SU-DHL-6 (cell line): ENCODE data around the gene NR1D1.

ENCODE experiments used
- H2AFZ ChIP-seq: fragments of 200-600 bp; sonication (generic); 2 replicates; pipeline ENCODE4 v1.6.1; 2014; ENCODE audit warnings: low read depth, mild to moderate bottlenecking, moderate library complexity, mixed read lengths, antibody characterized with exemption, low read length; ENCODE audit not compliant: severe bottlenecking
- H3F3A ChIP-seq: fragments of 200-600 bp; shearing (Covaris generic); 2 replicates; pipeline ENCODE4 v1.6.0; 2016; ENCODE audit warnings: antibody characterized with exemption, mild to moderate bottlenecking; ENCODE audit not compliant: insufficient read depth
- H3K27ac ChIP-seq: fragments of 200-600 bp; sonication (generic); 2 replicates; pipeline ENCODE4 v1.5.1; 2016; ENCODE audit warnings: low read depth, mild to moderate bottlenecking, low read length, moderate library complexity, mixed read lengths
- H3K27me3 ChIP-seq: fragments of 200-600 bp; sonication (generic), shearing (Covaris generic); 2 replicates; pipeline ENCODE4 v1.6.0; 2014; ENCODE audit warnings: mild to moderate bottlenecking, low read length
- H3K36me3 ChIP-seq: fragments of 200-600 bp; sonication (generic); 2 replicates; pipeline ENCODE4 v1.6.1; 2014; ENCODE audit warnings: mild to moderate bottlenecking, low read length, mixed read lengths
- H3K4me2 ChIP-seq: fragments of 300-600, 200-600 bp; shearing (Covaris generic), sonication (generic); 2 replicates; pipeline ENCODE4 v1.6.0; 2014; ENCODE audit warnings: low read length, low read depth, mild to moderate bottlenecking; ENCODE audit not compliant: poor library complexity, severe bottlenecking
- H3K4me3 ChIP-seq: fragments of 200-600 bp; sonication (generic); 2 replicates; pipeline ENCODE4 v1.5.1; 2014; ENCODE audit warnings: antibody characterized with exemption, low read length, mild to moderate bottlenecking, mixed read lengths; ENCODE audit not compliant: insufficient read depth, poor library complexity, severe bottlenecking
- H3K79me2 ChIP-seq: fragments of 200-600 bp; sonication (generic); 2 replicates; pipeline ENCODE4 v1.6.1; 2014; ENCODE audit warnings: mild to moderate bottlenecking, low read length, moderate library complexity; ENCODE audit not compliant: insufficient read depth
- H3K9ac ChIP-seq: fragments of 200-600 bp; sonication (generic); 2 replicates; pipeline ENCODE4 v1.7.0; 2014; ENCODE audit warnings: mild to moderate bottlenecking, low read length
- H3K9me2 ChIP-seq: fragments of 200-600 bp; sonication (generic); replicated peaks from 2 replicates; pipeline ENCODE4 v1.6.1; 2014; ENCODE audit warnings: low read length; ENCODE audit not compliant: insufficient read depth
- H3K9me3 ChIP-seq: fragments of 200-600 bp; sonication (generic); 2 replicates; pipeline ENCODE4 v1.6.1; 2014; ENCODE audit warnings: low read length, mixed read lengths; ENCODE audit not compliant: insufficient read depth
- H4K20me1 ChIP-seq: fragments of 200-600 bp; sonication (generic); 2 replicates; pipeline ENCODE4 v1.6.1; 2014; ENCODE audit warnings: low read depth, mild to moderate bottlenecking, antibody characterized with exemption, low read length, moderate library complexity, mixed read lengths
- EZH2phosphoT487 ChIP-seq: fragments of 200-600 bp; sonication (generic), shearing (Covaris generic); conservative IDR thresholded peaks from 2 replicates; pipeline ENCODE4 v1.6.1; 2018; ENCODE audit warnings: mild to moderate bottlenecking, antibody characterized with exemption, low read length, moderate library complexity, mixed read lengths
- TF ChIP-seq, protein P1 (sequence below): fragments of 200-600 bp; sonication (generic); IDR thresholded peaks from one replicate; pipeline ENCODE4 v1.5.1; 2017; ENCODE audit warnings: antibody characterized with exemption, mild to moderate bottlenecking, low read length, moderate library complexity; ENCODE audit not compliant: insufficient read depth, poor library complexity, severe bottlenecking

Gene NR1D1

DNA sequence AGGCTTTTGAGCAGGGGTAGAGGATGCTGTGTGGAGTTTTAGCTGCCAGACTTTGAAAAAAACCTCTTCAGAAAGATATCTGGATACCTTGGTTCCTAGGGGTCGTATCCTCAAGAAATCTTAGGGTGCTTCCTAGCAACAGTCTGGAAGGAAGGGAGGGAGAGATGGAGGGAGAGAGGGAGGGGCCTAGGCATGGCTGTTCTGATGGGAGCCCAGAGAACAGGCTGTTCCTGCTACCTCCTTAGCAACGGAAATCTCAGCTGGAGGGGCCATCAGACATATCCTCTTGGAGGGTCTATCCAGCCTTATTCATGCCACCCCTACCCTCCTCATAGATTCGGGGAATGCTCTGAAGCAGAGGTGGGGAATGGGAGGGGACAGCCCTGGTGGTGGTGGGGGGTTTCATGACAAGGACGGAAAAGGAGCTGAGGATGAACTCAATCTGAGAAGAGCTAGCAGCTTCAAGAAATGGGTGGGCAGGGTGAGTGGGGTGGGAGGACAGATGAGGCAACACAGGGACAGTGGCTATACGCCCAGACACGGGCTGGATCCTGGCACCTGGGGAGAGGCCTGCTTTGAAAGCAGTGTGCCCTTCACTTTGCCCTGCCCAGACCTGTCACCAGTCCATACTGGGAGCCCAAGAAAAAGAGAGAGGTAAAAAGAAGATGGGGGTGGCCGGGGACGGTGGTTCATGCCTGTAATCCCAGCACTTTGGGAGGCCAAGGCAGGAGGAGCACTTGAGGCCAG lies 40.5 kb downstream of the NR1D1 start:
- no peak for TF ChIP-seq EZH2phosphoT487
- TF ChIP-seq, protein P1, sequence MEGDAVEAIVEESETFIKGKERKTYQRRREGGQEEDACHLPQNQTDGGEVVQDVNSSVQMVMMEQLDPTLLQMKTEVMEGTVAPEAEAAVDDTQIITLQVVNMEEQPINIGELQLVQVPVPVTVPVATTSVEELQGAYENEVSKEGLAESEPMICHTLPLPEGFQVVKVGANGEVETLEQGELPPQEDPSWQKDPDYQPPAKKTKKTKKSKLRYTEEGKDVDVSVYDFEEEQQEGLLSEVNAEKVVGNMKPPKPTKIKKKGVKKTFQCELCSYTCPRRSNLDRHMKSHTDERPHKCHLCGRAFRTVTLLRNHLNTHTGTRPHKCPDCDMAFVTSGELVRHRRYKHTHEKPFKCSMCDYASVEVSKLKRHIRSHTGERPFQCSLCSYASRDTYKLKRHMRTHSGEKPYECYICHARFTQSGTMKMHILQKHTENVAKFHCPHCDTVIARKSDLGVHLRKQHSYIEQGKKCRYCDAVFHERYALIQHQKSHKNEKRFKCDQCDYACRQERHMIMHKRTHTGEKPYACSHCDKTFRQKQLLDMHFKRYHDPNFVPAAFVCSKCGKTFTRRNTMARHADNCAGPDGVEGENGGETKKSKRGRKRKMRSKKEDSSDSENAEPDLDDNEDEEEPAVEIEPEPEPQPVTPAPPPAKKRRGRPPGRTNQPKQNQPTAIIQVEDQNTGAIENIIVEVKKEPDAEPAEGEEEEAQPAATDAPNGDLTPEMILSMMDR = no peak
- Histone ChIP-seq H3F3A (no peaks in the 10 kb centered on the region), H3K27ac (no peak overlapping the region), H3K79me2 (no peaks in the 10 kb centered on the region), H3K9ac (no peak overlapping the region), H3K36me3 (no peaks in the 10 kb centered on the region), H3K4me2 (no peak overlapping the region), H3K4me3 (no peak overlapping the region), H3K9me3 (no peaks in the 10 kb centered on the region), H4K20me1 (no peaks in the 10 kb centered on the region), H2AFZ (no peak overlapping the region), H3K27me3 (no peaks in the 10 kb centered on the region), H3K9me2 (no peaks in the 10 kb centered on the region)

DNA sequence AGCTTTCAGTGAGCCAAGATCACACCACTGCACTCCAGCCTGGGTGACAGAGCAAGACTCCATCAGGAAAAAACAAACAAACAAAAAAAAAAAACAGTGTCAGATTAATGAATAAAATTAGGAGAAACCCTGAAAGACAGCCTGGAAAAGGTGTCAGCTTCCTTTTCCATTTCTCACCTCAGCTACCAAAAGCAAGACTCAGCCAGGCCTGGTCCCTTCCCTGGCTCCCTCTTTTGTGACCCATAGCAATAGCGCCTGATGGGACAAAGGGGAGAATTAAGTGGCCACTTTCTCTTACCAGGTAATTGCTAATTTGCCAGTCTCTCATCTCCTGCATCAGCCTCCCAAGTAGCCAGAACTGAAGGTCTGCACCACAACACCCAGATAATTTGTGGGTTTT lies 41.5 kb downstream of the NR1D1 start:
- H3K27ac ChIP-seq = no peak overlapping the region
- H3K9ac ChIP-seq = no peak overlapping the region
- no peak overlapping the region for H3K4me3 ChIP-seq
- H3K4me2 ChIP-seq = no peak overlapping the region
- H3K36me3 ChIP-seq = no peaks in the 10 kb centered on the region
- no peak overlapping the region for H2AFZ ChIP-seq
- no peaks in the 10 kb centered on the region for H3K9me3 ChIP-seq
- H4K20me1 ChIP-seq = no peaks in the 10 kb centered on the region
- no peaks in the 10 kb centered on the region for H3K27me3 ChIP-seq
- H3K9me2 ChIP-seq = no peaks in the 10 kb centered on the region
- TF ChIP-seq EZH2phosphoT487 = no peak
- TF ChIP-seq, protein P1 = no peak
- no peaks in the 10 kb centered on the region for H3F3A ChIP-seq
- H3K79me2 ChIP-seq = no peaks in the 10 kb centered on the region

DNA sequence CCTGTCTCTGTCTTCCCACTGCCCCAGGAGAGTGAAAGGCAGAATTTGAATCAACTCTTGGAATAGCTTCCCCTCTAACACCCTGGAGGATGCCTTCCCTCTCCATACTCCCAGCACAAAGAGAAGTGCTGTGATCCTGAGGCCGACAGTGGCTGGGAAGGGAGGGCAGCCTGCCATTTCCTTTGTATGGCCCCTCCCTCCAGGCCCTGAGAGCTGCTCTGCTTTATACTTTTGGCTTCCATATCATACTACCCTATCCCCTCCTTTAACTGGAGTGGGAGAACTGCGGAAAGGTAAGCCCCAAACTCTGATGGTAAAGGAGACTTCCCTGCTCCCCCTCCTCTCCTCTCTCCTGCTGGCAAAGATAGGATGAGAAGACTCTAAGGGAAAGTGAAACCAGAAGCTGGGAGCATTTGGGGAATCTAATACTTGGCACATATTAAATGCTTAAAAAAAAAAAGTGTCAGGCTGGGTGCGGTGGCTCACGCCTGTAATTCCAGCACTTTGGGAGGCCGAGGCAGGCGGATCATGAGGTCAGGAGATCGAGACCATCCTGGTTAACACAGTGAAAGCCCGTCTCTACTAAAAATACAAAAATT lies 42.1 kb downstream of the NR1D1 start:
- no peak overlapping the region for H3K9ac ChIP-seq
- H3K4me3 ChIP-seq = no peak overlapping the region
- no peaks in the 10 kb centered on the region for H3K79me2 ChIP-seq
- no peaks in the 10 kb centered on the region for H3F3A ChIP-seq
- no peaks in the 10 kb centered on the region for H3K9me3 ChIP-seq
- no peaks in the 10 kb centered on the region for H3K9me2 ChIP-seq
- no peaks in the 10 kb centered on the region for H3K36me3 ChIP-seq
- H4K20me1 ChIP-seq = no peaks in the 10 kb centered on the region
- H3K27ac ChIP-seq = no peak overlapping the region
- no peak overlapping the region for H2AFZ ChIP-seq
- TF ChIP-seq, protein P1 = no peak
- no peak for TF ChIP-seq EZH2phosphoT487
- no peak overlapping the region for H3K4me2 ChIP-seq
- no peaks in the 10 kb centered on the region for H3K27me3 ChIP-seq
